H1 (cell line): ENCODE measurements around the gene PTGDS. TPM values are rescaled to one million over a fixed set of nuclear protein-coding genes. Genes with fewer than 3 reads are reported as not detected.

Experiments
- ATF2 ChIP-seq: IDR thresholded peaks from 2 replicates; pipeline ENCODE4 v1.6.1; 2012; ENCODE audit warnings: low read length, inconsistent platforms
- CTCF ChIP-seq, 3 experiments: IDR thresholded peaks; 1 replicate in 2 of 3; 2 replicates in 1 of 3; pipeline versions ENCODE4 v1.5.1 to v1.6.1; 2011; ENCODE audit warnings: low read length in 3 of 3, mild to moderate bottlenecking in 3 of 3, inconsistent platforms in 2 of 3, low read depth in 1 of 3, moderate library complexity in 1 of 3; ENCODE audit not compliant: insufficient read depth in 1 of 3; ENCODE audit errors: control extremely low read depth in 1 of 3
- EGR1 ChIP-seq: IDR thresholded peaks from 2 replicates; pipeline ENCODE4 v1.6.1; 2011; ENCODE audit warnings: low read depth, low read length, borderline replicate concordance
- polyA plus RNA-seq, 7 experiments: library from polyadenylated mRNA; depleted of rRNA in 3 of 7; stranded (reverse) in 5 of 7; unstranded in 2 of 7; fragments of >200 nt in 5 of 7; fragments of 200-250 nt in 2 of 7; gene quantifications; 1 replicate in 5 of 7; 2 replicates in 1 of 7; 4 replicates in 1 of 7; pipeline versions ENCODE4 v1.2.1 to v1.2.3, GENCODE V29; 2011 to 2013; ENCODE audit warnings: missing spikeins in 2 of 7, mixed read lengths in 2 of 7
- total RNA-seq: library from RNA; stranded (reverse); fragmentation: NEBNext Ultra II Directional; extraction: Animal tissue kit (Norgen Biotek cat#: 25700); gene quantifications from 2 replicates; pipeline ENCODE4 v1.2.1, GENCODE V29; 2021

Gene PTGDS
- total and polyA plus RNA-seq, 2 of the 8 experiments (the other 6 are each of a cell fraction or from before 2014, with no cell fraction given) = 1.7 to 2.3 TPM

GRCh38 chr9:137017071-137017470 lies 39.8 kb downstream of the PTGDS start (continued):
- TF ChIP-seq CTCF (IDR thresholded peaks at IDR 0.05; ENCODE audit: control extremely low read depth in 1 of 3, insufficient read depth in 1 of 3, low read depth in 1 of 3, low read length in 3 of 3) = no peak
- TF ChIP-seq EGR1 = no peak
- TF ChIP-seq ATF2 = no peak
